Measurements from ENCODE around the gene BABAM2.

DNA sequence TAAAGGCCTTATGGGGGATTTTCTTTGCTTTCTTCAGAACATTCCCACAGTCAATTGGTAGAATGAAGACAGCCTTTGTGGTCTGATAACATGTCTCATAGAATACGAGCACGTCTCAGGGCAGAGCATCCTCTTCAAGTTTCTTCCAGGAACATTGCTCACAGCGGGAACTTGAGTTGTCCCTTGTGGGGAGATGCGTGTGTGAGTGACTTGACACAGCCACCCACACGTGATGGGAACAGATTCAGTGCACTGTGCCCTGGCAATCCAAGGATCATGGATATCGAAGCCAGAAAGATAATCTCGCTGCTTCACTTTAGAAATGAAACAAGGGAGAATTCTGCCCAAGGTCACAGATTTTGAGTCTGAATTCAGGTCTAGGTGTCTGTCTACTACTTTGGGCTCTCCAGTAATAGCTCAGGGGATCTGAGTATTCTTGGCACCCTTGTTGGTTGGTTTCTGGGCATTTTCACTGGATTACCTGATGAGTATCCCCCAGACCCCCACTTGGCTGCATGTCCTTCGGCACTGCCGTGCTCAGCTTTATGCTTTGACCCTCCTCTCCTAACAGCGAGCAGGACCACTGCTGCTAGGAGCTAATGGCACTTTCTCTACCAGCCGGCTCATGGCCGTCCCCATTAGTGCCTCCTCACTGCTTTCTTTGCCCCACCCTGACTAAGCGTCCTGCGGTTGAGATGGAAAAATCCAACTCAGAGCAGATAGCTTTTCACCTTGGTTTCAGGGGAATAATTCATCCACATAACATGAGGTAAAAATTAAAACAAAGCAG is 426.2 kb downstream of the BABAM2 start:
- TF ChIP-seq STAT1 (IDR thresholded peaks at IDR 0.05; ENCODE audit: unreplicated experiment) = no peak
- TF ChIP-seq, protein P1, sequence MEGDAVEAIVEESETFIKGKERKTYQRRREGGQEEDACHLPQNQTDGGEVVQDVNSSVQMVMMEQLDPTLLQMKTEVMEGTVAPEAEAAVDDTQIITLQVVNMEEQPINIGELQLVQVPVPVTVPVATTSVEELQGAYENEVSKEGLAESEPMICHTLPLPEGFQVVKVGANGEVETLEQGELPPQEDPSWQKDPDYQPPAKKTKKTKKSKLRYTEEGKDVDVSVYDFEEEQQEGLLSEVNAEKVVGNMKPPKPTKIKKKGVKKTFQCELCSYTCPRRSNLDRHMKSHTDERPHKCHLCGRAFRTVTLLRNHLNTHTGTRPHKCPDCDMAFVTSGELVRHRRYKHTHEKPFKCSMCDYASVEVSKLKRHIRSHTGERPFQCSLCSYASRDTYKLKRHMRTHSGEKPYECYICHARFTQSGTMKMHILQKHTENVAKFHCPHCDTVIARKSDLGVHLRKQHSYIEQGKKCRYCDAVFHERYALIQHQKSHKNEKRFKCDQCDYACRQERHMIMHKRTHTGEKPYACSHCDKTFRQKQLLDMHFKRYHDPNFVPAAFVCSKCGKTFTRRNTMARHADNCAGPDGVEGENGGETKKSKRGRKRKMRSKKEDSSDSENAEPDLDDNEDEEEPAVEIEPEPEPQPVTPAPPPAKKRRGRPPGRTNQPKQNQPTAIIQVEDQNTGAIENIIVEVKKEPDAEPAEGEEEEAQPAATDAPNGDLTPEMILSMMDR (conservative IDR thresholded peaks at IDR 0.05; ENCODE audit: low read depth in 2 of 2) = no peak
- TF ChIP-seq, protein P2, sequence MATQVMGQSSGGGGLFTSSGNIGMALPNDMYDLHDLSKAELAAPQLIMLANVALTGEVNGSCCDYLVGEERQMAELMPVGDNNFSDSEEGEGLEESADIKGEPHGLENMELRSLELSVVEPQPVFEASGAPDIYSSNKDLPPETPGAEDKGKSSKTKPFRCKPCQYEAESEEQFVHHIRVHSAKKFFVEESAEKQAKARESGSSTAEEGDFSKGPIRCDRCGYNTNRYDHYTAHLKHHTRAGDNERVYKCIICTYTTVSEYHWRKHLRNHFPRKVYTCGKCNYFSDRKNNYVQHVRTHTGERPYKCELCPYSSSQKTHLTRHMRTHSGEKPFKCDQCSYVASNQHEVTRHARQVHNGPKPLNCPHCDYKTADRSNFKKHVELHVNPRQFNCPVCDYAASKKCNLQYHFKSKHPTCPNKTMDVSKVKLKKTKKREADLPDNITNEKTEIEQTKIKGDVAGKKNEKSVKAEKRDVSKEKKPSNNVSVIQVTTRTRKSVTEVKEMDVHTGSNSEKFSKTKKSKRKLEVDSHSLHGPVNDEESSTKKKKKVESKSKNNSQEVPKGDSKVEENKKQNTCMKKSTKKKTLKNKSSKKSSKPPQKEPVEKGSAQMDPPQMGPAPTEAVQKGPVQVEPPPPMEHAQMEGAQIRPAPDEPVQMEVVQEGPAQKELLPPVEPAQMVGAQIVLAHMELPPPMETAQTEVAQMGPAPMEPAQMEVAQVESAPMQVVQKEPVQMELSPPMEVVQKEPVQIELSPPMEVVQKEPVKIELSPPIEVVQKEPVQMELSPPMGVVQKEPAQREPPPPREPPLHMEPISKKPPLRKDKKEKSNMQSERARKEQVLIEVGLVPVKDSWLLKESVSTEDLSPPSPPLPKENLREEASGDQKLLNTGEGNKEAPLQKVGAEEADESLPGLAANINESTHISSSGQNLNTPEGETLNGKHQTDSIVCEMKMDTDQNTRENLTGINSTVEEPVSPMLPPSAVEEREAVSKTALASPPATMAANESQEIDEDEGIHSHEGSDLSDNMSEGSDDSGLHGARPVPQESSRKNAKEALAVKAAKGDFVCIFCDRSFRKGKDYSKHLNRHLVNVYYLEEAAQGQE (IDR thresholded peaks at IDR 0.05; ENCODE audit: unreplicated experiment) = no peak
- no peak for TF ChIP-seq EZH2phosphoT487 (IDR thresholded peaks at IDR 0.05; ENCODE audit: unreplicated experiment)
- TF ChIP-seq POLR2AphosphoS5 (IDR thresholded peaks at IDR 0.05; ENCODE audit: low read depth) = no peak
- no peak for TF ChIP-seq NANOG (IDR thresholded peaks at IDR 0.05; ENCODE audit: borderline replicate concordance)
- no peak for TF ChIP-seq EZH2 (IDR thresholded peaks at IDR 0.05; ENCODE audit: low read depth, unreplicated experiment)
- TF ChIP-seq ZNF114 (CRISPR knock-in tag; IDR thresholded peaks at IDR 0.05) = no peak
- no peak for TF ChIP-seq ZNF331 (CRISPR knock-in tag; IDR thresholded peaks at IDR 0.05; ENCODE audit: low read depth)
- TF ChIP-seq, protein P3, sequence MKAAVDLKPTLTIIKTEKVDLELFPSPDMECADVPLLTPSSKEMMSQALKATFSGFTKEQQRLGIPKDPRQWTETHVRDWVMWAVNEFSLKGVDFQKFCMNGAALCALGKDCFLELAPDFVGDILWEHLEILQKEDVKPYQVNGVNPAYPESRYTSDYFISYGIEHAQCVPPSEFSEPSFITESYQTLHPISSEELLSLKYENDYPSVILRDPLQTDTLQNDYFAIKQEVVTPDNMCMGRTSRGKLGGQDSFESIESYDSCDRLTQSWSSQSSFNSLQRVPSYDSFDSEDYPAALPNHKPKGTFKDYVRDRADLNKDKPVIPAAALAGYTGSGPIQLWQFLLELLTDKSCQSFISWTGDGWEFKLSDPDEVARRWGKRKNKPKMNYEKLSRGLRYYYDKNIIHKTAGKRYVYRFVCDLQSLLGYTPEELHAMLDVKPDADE (IDR thresholded peaks at IDR 0.05) = no peak
